RWPE2 (cell line): ENCODE data around the gene CHRNA7.

ENCODE experiments used
- ATAC-seq: fragments of 200-7000 bp; cut with Tn5 transposase; 3 replicates; pipeline ENCODE4 v1.9.1; 2021; ENCODE audit warnings: low read depth
- DNase-seq: peaks from one replicate; pipeline ENCODE4 v3.0.0-alpha.2; 2020; ENCODE audit warnings: low spot score
- H3K27ac ChIP-seq: fragments of 450-650 bp; 2 replicates; pipeline ENCODE4 v1.5.1; 2017; ENCODE audit warnings: mild to moderate bottlenecking; ENCODE audit not compliant: poor library complexity, severe bottlenecking
- H3K27me3 ChIP-seq: fragments of 250-450 bp; sonication (Bioruptor Pico); 2 replicates; pipeline ENCODE4 v1.5.1; 2021; ENCODE audit warnings: mild to moderate bottlenecking, moderate library complexity; ENCODE audit not compliant: insufficient read depth, poor library complexity, severe bottlenecking
- H3K36me3 ChIP-seq: fragments of 250-450 bp; sonication (Bioruptor Pico); 2 replicates; pipeline ENCODE4 v1.5.1; 2020; ENCODE audit warnings: low read depth, mild to moderate bottlenecking, moderate library complexity
- H3K4me1 ChIP-seq: fragments of 250-450 bp; sonication (Bioruptor Pico); 2 replicates; pipeline ENCODE4 v1.5.1; 2021; ENCODE audit warnings: mild to moderate bottlenecking, moderate library complexity; ENCODE audit not compliant: insufficient read depth, poor library complexity, severe bottlenecking
- H3K4me3 ChIP-seq: fragments of 250-450 bp; sonication (Bioruptor Pico); 2 replicates; pipeline ENCODE4 v1.5.1; 2021; ENCODE audit warnings: mild to moderate bottlenecking, moderate library complexity; ENCODE audit not compliant: severe bottlenecking
- H3K9me3 ChIP-seq: fragments of 250-450 bp; sonication (Bioruptor Pico); 2 replicates; pipeline ENCODE4 v1.5.1; 2021; ENCODE audit warnings: mild to moderate bottlenecking, moderate library complexity; ENCODE audit not compliant: severe bottlenecking
- CTCF ChIP-seq: fragments of 450-650 bp; IDR thresholded peaks from one replicate; pipeline ENCODE4 v1.5.1; 2017; ENCODE audit warnings: mild to moderate bottlenecking, moderate library complexity; ENCODE audit not compliant: poor library complexity, severe bottlenecking

The CHRNA7 gene

GRCh38 chr15:32096916-32097617, 66.8 kb downstream of the CHRNA7 start:
- Histone ChIP-seq H3K27me3 (peaks cover 46% of the 10 kb centered on the region), H3K4me3 (no peak overlapping the region), H3K27ac (no peak overlapping the region), H3K4me1 (no peaks in the 10 kb centered on the region), H3K9me3 (no peaks in the 10 kb centered on the region), H3K36me3 (no peaks in the 10 kb centered on the region)
- DNase-seq, result no peak
- no peak for ATAC-seq
- TF ChIP-seq CTCF, result no peak

GRCh38 chr15:32098033-32098432, 67.7 kb downstream of the CHRNA7 start:
- DNase-seq, result no peak
- Histone ChIP-seq H3K36me3 (no peaks in the 10 kb centered on the region), H3K9me3 (no peaks in the 10 kb centered on the region), H3K4me3 (no peak overlapping the region), H3K27me3 (peaks cover 40% of the 10 kb centered on the region), H3K27ac (no peak overlapping the region), H3K4me1 (no peaks in the 10 kb centered on the region)
- ATAC-seq, result no peak
- no peak for TF ChIP-seq CTCF

GRCh38 chr15:32099097-32099785, 68.9 kb downstream of the CHRNA7 start:
- H3K36me3 ChIP-seq, result no peaks in the 10 kb centered on the region
- no peaks in the 10 kb centered on the region for H3K4me1 ChIP-seq
- ATAC-seq (peak; percentile 23; the same call in 1 of the 3 replicates), DNase-seq (no peak)
- no peak overlapping the region for H3K27ac ChIP-seq
- H3K27me3 ChIP-seq, result peaks cover 35% of the 10 kb centered on the region
- TF ChIP-seq CTCF, result no peak
- H3K4me3 ChIP-seq, result no peak overlapping the region
- no peaks in the 10 kb centered on the region for H3K9me3 ChIP-seq

- no peak overlapping the region for H3K27ac ChIP-seq
- H3K4me3 ChIP-seq, result no peak overlapping the region
- DNase-seq, result no peak
- TF ChIP-seq CTCF, result no peak
- H3K9me3 ChIP-seq, result no peaks in the 10 kb centered on the region
- ATAC-seq, result no peak
- H3K27me3 ChIP-seq, result peaks cover 40% of the 10 kb centered on the region
- no peaks in the 10 kb centered on the region for H3K36me3 ChIP-seq
- no peaks in the 10 kb centered on the region for H3K4me1 ChIP-seq
Measured at GRCh38 chr15:32099956-32100684, 69.8 kb downstream of the CHRNA7 start.
